GM19238 (cell line): ENCODE measurements around the gene DLX5.

Source experiments
- DNase-seq: peaks from one replicate; pipeline ENCODE4 v3.0.0; 2011; ENCODE audit warnings: low spot score; ENCODE audit not compliant: insufficient read length

Gene DLX5

DNA sequence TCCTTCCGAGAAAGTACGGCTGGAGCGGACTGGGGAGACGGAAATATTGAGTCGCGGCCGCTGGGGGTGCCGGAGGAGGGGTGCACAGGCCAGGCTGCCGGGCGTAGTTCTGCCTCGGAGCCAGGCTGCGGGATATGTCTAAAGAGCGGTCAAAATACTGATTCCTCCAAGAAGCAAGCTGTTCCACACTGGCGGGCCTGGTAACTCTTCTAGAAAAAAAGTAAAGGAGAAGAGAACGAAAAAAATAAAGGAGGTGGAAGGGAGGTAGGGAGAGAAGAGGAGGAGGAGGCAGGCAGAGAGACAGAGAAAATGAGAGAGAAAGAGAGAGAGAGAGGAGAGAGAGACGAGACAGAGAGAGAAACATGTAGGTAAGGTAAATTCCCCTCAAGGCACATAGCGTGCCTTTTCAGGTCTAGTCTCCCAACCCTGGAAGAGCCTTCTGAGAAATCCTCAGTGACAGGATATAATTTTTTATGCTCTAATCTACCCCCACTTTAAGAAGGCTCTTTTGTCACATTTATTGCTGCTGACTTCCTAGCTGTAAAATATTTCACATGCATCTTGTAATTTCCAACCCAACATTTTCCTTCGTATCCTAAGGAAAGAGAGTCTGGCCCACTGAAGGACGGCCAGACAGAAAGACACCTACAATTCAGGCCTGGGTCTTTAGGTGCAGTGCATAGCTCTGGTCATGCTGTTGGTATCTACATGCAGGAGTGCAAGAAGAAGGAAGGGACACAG, 5.7 kb downstream of the DLX5 start:
- no peak for DNase-seq

DNA sequence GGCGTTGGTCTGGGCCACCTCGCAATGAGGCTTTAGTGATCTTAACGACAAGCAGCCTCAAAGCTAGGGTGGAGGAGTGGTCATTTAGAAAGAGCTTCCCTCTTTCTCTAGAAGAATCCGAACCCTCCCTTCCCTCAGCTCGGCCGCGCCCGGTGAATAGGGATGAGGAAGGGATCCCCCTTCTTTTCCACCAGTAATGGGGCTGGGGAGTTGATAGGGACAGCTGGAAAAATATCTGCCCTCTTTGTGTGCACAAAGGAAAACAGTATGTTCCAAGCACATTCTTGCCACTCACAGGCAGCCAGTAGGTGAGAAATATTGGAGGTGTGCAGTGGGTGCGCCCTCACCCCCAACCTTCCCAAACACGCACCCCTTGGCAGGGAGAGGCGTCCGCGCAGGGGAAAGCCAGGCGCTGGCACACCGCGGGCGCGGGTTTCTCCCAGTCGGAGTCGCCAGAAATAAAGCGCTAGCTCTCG, 6.5 kb downstream of the DLX5 start:
- no peak for DNase-seq

DNA sequence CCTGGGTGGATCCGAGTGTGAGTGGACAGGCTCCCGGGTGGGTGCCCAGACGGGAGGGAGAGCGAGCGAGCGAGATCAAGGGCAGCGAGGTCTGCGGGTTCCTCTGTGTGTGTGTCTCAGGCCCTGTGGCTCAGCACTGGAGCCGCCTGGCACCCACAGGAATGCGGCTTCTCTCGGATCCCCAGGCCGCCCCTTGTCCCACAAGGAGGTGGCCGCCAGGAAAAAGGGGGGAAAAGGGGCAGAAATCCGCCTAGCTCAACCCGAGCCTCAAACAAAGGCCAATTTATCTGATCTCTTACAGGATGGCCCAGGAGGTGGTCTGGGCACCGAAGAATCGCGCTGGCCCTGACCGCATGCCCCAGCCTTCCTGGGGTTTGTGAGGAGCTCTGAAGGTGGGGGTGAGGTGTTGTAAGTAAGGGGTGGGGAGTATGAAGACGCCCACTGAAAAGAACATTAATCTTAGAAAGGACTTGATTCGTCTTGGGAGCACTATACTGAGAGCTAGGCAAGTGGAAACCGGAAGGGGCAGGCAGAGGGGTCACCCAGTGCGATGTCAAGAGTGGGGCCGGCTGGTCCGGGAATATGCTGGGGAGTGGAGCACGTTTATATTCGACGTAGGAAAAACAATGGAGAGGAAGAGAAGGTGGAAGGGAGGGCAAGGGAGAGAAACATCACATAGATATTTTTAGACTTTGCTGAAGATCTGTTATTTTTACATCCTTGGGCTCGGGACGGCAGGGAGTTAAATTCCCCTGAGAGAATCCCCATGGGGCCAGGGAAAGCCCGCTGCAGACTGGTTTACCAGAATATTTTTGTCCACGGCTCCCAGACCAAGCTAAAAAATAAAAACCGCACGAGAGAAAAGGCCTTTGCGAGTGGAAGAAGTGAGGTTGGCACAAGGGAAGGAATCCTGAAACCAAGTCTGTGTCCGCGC, 7.2 kb downstream of the DLX5 start:
- no peak for DNase-seq

DNA sequence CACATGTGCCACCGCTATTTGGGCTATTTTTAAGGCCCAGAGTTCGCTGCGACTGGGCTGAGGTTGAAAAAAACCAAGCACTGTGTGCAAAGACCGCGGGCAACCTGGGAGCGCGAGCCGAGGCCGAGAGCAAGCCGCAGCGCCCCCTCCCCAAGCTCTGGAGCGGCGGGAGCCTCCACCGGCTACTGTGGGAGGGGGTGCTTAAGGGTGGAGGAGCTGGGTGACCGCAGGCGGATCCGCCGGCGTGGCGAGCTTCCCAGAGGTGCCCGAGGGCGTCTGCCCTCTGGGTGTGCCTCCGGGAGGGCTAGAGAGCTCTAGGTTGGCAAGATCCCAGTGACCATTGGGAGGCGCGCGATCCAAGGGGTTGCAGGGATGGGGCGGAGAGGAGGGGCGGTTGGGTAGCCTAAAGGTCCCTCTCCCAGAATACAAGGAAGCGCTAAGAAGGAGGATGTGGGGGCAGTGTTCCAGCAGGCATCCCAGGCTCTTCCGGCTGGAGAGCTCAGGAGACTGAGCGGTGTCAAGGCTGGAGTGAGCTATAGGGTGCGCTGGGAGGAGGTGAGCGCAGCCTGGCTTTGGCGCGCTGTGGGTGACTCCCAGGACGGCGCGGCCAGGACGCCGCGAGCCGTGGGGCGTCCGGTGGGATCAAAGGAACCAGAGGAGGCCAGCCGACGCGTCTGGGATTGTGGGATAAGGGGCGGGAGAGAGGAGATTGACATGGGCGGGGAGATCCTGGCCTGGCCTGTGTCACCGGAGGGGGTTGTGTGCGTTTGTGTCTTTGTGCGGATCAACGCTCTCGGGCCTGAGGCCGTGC, 8.0 kb downstream of the DLX5 start:
- no peak for DNase-seq

DNA sequence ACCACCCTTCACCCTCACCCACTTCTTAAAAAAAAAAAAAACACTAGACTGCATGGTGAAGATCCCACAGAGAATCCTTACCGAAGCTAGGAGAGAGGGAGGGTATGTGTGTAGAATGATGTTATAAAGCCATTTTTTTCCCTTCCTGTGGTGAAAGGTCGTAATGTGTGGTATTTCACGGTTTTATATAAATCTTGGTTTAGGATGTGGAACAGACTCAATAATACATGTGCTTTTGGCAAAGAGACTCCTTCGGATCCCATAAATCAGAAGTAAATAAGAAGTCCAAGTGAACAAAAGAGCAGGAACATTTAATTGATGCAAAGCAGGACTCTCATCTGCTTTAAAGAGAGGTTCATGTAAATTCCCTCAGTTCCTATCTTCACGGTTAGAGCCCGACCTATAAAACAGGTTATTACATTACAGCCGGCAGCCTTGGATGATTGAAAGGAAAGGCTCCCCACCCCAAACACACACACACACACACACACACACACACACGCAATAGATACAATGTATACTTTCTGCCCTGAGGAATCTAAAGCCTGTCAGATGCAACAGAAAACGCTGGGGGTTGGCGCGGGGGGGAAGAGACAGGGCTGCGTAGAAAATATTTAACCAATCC, 8.8 kb downstream of the DLX5 start:
- DNase-seq = no peak

DNA sequence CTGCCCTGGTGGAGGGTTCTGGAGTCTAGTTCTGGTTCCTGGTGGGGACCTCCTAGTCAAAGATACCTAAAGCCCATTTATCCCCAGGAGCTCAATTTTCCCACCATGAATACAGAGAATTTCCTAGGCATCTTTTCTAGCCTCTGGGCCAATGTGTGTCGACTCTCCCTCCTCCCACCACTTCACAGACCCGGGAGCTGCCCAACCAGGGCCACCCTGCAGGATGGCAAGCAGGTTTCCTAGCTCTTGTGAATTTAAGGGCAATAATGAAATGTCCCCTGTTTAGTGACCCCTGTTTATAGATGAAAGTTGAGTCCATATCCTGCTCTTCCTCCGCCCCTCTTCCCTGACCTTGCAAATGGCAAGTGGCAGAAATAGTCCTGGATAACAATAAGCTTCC, 9.4 kb downstream of the DLX5 start:
- DNase-seq = no peak

DNA sequence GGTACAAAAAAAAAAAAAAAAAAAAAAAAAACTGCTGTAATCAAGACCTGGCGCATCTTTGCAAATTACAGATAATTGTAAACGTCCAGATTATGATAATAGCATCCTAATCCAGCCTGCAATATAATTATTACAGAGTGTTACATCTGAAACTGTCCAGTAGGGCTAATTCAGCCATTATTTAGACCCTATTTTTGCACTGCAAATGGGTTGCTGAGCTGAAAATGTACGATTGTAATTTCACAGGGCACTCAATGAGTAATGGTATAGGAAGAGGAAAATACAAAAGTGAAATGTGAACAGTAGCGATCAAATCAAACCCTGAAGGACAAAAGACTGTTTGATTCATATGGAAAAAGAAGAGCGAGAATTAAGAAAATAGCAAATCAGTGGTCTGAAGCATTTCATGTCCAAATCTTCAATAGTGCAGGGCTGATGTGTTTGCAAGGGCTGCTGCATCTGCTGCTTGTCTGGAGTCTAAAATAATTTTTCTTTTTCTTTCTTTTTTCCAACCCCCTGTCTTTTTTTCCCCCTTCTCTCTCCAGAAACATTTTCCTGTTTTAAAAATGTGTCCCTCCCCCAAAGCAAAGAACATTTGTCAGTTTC, 10.4 kb downstream of the DLX5 start:
- DNase-seq = no peak

DNA sequence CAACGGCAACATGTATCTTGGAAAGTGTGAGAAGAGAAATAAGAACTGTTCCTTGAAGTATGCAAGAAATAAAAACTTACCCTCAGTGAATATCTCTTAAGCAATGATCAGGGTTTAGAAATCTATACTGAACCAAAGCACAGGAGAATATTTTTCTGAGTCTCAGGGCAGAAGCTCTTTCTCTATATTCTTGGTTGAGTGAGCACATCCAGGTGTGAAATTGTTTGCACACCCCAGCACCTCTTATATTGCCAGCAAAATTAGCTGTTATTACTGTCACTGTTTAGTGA, 10.8 kb downstream of the DLX5 start:
- no peak for DNase-seq

DNA sequence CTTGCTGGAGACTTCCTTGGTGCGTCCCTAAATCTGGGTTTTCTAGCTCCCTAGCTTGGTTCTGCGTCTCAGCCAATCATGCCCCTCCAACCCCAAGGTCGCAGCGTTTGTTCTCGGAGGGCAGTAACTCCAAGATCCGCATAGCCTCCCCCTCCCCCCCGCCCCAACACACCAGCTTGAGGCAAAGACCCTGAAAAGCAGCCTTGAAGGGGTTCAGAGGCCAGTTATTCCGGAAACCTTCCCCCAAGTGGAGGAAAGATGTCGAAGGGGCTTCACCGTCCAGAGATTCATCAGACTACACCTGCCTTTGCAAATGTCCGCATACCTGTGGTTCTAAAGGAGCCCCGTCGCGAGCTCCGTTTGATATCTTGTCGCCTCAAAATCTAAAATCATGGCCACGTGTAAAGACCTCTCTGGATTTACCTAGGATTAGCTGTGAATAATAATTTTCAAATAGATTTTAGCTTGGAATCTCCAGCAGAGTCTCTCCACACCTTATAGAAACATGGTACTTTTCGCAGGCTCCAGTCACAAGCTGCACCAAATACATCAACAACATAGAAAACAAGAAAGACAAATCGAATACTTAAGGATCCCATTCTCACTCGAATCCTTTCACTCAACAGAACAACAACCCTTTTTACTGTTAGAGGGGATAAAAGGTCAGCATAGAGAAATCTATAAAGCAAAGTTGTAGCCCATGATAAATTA, 11.3 kb downstream of the DLX5 start:
- DNase-seq = no peak

DNA sequence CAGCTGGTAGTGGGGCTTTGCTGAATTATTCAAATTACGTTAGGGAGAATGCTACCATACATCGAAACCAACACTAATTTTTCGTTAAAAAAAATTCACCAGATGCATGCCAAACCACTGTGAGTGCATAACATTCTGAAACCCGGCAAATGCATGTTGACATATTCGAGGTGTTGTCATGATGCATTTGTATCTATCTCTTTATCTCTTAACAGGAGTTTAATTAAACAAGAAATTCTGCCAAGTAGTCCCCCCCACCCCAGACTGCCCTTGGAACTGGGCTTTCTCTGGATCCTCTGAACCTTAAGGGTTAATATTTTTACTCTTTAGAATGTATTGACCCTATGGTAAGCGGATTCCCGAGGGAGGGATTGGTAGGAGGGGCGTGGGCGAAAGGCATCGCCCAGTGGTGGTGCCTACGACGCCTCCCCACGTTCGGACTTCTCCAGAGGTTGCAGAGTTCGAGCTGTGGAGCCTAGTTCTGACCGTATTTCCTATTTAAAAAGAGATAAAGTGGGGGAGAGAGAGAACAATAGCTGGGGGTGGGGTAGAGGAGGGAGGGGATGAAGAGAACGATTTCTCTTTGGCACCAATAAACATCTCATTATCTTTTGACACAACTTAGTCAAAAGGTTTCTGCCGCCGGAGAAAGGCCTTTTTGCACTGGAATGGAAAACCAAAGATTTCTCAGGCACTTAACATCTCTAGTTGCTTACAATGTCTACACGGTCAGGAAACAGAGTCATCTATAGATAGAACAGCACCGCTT, 12.1 kb downstream of the DLX5 start:
- DNase-seq = no peak

DNA sequence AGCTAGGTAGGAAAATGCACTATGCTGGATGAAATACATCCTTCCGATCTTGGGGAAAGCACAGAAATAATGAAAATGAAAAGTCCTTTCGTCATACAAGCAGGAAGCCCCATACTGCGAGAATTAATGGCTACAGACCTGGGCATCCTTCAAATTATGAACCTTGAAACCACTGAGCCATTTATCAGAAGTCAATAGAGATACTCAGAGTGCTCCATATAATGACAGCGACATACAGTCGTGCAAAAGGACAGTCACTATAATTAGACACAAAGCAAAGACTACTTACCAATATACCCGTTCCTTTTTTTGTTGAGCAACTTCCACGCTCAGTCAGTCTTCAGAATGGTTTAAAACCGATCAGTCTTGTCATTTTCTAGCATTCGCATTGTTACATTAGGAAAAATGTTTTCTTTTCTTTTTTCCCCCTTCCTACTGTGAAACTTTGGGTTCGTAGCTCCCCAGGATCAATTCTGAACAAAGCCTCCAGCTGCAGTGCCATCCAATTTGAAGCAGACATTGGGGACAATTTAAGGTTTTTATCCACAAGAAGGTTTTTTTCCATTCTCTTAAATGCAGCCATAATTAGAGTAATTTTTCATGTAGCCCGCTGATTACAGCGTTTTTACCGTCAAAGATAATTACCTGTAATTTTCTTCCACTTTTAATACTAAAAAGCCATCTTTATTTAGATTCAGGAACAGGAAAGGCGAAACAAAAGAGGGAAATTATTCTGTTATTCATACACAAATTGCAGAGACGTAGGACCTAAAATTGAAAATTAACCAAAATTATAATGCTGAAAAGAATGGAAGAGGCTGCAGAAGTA, 12.9 kb downstream of the DLX5 start:
- DNase-seq = no peak

DNA sequence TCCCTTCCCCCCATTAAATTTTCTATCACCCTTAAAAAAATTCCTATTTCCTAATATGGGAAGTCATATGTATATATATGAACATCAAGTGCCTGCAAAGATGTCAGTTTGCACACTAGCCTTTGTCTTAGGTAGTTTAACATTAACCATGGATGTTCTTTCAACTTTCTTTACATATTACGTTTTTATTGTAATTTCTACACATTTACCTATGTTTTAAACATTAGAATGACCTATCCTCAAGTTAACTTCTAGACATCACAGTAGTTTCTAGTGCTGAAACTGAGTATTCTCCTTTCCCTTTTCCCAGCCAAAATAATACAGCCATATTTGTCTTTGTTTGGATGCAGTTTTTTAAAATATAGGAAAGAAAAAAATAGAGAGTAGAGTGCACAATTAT, 13.5 kb downstream of the DLX5 start:
- DNase-seq = no peak

DNA sequence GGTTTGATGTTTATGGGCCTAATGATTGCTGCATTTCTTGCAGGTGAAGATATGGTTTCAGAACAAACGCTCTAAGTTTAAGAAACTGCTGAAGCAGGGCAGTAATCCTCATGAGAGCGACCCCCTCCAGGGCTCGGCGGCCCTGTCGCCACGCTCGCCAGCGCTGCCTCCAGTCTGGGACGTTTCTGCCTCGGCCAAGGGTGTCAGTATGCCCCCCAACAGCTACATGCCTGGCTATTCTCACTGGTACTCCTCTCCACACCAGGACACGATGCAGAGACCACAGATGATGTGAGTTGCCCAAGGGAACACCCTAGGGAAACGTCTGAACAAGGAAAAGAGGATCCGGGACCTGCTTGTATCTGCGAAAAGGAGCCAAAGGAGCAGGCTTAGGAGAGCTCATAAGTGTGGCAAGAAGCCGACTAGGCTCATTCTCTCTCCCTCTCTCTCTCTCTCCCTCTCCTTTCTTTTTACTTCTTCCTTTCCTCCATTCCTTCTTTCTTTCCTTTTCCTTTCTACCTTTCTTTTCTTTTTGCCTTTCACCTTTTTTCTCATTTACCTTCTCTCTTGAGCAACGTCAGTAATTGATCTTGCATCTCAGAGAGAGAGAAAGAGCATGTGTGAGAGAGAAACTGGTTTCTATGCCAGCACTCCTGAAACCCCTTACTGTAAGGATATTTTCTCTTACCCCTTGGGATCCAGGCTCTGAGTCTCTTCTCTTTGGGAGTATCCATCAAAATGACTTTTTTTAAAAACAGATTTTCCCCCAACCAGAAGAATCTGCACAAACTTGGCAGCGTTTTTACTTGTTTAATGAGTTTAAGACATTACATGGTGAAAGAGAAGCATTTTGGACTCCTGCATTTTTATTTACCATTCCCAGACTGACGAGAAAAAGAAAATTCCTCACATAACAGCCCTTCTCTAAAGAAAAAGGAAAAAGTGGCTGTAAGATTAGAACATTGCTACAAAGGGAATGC, 14.6 kb downstream of the DLX5 start:
- DNase-seq = no peak

DNA sequence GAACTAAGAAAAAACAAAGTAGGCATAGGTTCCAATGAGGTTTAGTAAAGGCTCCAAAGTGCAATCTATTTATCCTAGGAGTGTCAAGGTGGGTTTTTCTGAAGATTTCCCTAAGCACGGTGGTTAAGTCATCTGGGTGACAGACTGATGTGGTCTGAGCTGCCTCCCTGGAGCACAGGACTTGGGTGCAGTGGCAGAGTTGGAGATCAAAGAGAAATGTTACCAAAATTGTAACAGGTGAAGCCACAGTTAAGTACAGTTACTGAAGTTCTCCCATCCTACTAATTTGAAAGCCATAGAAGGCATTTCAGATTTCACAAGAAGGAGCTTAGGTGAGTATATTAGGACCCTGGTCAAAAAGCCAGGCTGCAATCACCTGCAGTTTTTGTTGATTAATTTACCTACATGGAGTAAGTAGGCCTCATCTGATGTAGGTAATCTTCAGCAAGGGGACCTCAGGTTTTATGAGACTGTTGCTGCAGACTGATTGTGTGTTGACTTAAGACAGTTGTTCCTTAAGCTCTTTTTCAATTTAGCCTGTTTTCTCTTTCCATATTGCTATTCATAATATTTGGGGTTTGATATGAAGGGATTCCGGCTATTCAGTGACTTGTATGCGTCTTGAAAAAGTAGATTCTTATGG, 16.2 kb downstream of the DLX5 start:
- DNase-seq = no peak

DNA sequence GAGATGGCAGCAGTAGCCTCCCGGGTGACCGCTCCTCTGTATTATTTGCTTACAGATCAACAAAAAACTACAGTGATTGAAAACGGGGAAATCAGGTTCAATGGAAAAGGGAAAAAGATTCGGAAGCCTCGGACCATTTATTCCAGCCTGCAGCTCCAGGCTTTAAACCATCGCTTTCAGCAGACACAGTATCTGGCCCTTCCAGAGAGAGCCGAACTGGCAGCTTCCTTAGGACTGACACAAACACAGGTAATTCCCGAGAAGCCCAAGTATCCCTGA, 17.1 kb downstream of the DLX5 start:
- no peak for DNase-seq

DNA sequence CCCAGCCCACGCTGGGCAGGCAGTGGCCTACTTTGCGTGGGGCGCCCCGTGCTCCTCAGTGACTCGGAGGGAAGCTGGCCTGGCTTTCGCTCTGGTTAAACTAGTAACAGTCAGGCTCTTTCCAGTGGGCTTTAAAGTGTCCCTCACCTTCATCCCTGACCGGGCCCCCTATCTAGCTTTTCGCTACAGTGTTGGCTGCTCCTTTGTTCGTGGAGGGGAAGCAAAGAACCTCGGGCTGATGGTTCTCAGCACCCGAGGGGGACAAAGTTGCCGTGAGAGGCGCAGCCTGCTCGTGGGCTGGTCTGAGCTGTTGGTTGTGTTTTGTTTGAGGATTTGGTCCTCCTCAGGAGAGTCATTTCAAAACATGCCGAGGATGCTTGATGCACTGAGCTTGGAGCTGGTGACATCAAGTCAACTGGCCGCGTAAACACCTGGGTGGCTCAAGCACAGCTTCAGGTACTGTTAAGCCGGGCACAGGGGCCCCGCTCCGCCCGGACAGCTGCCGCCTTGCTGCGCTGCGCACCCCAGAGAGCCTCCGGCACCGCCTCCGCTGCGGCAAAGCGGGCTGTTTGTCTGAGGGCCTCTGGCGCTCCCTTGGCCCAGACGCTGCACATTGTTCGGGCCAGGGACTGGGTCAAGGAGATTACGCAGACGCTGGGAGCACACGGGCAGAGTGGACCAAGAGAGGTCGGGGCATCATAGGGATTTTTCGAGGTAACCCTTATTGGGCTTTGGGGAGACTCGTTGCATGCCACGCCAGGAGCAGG, 17.6 kb downstream of the DLX5 start:
- DNase-seq = no peak
